WTC11 (cell line): ENCODE data around the gene MOSPD3.

ENCODE experiments used
- ATF2 ChIP-seq: sonication (generic); formaldehyde crosslinking; IDR thresholded peaks from 2 replicates; pipeline ENCODE4 v1.8.1; 2022; ENCODE audit warnings: low read depth, missing genetic modification reagents, borderline replicate concordance
- ATF6 ChIP-seq: sonication (generic); formaldehyde crosslinking; IDR thresholded peaks from 2 replicates; pipeline ENCODE4 v1.8.1; 2023; ENCODE audit warnings: mild to moderate bottlenecking, missing genetic modification reagents
- CBFB ChIP-seq: sonication (generic); formaldehyde crosslinking; IDR thresholded peaks from 2 replicates; pipeline ENCODE4 v1.8.1; 2022; ENCODE audit warnings: mild to moderate bottlenecking, low read depth, missing genetic modification reagents
- CREB1 ChIP-seq: sonication (generic); formaldehyde crosslinking; IDR thresholded peaks from 2 replicates; pipeline ENCODE4 v1.8.0; 2023; ENCODE audit warnings: mild to moderate bottlenecking, missing genetic modification reagents
- CTCF ChIP-seq: fragments of 200-600 bp; IDR thresholded peaks from 2 replicates; pipeline ENCODE4 v1.8.0; 2022; ENCODE audit warnings: antibody characterized with exemption
- E2F5 ChIP-seq: sonication (generic); formaldehyde crosslinking; IDR thresholded peaks from 2 replicates; pipeline ENCODE4 v1.8.1; 2022; ENCODE audit warnings: mild to moderate bottlenecking, moderate library complexity, missing genetic modification reagents
- HMGXB4 ChIP-seq: sonication (generic); formaldehyde crosslinking; IDR thresholded peaks from 2 replicates; pipeline ENCODE4 v1.8.1; 2023; ENCODE audit warnings: mild to moderate bottlenecking, moderate library complexity, missing genetic modification reagents
- NFYB ChIP-seq: sonication (generic); formaldehyde crosslinking; conservative IDR thresholded peaks from 2 replicates; pipeline ENCODE4 v1.8.0; 2022; ENCODE audit warnings: low read depth, missing genetic modification reagents
- NR2C2 ChIP-seq: sonication (generic); formaldehyde crosslinking; IDR thresholded peaks from 2 replicates; pipeline ENCODE4 v1.8.0; 2022; ENCODE audit warnings: mild to moderate bottlenecking, missing genetic modification reagents
- NR3C1 ChIP-seq: sonication (generic); formaldehyde crosslinking; conservative IDR thresholded peaks from 2 replicates; pipeline ENCODE4 v1.8.1; 2023; ENCODE audit warnings: low read depth, mild to moderate bottlenecking, missing genetic modification reagents

- no peak for TF ChIP-seq E2F5 (CRISPR knock-in tag)
- no peak for TF ChIP-seq CTCF
- TF ChIP-seq ATF6 (CRISPR knock-in tag): no peak
- no peak for TF ChIP-seq NR3C1
- no peak for TF ChIP-seq CREB1 (CRISPR knock-in tag)
- TF ChIP-seq ATF2 (CRISPR knock-in tag): no peak
- TF ChIP-seq NR2C2 (CRISPR knock-in tag): no peak
- TF ChIP-seq CBFB (CRISPR knock-in tag): no peak
- no peak for TF ChIP-seq NFYB (CRISPR knock-in tag)
- TF ChIP-seq HMGXB4: no peak
Observed at GRCh38 chr7:100609958-100610357, 2.4 kb upstream of the MOSPD3 start.
